Myocyte (in vitro differentiated cells): Measurements from ENCODE around the gene HDAC10. TPM values are rescaled to one million over a fixed set of nuclear protein-coding genes. Genes with fewer than 3 reads are reported as not detected.

Experiments
- DNase-seq: peaks from one replicate; pipeline ENCODE4 v3.0.0-alpha.2; 2012; ENCODE audit warnings: low read depth
- total RNA-seq: library from RNA; depleted of rRNA; stranded (reverse); fragments of >200 nt; gene quantifications from 2 replicates; pipeline ENCODE4 v1.2.3, GENCODE V29; 2014

HDAC10 gene
- total RNA-seq, 1 donor from 2014 or later, result 12.9 TPM

GRCh38 chr22:50257451-50258360 is 6.6 kb upstream of the HDAC10 start:
- DNase-seq, result no peak

- DNase-seq, result no peak
These were observed 6.0 kb upstream of the HDAC10 start for GRCh38 chr22:50257041-50257440.

- DNase-seq, result no peak
These were observed 5.3 kb upstream of the HDAC10 start for GRCh38 chr22:50256258-50256862.

GRCh38 chr22:50255607-50256006 is 4.5 kb upstream of the HDAC10 start:
- DNase-seq, result no peak

GRCh38 chr22:50255099-50255498 is 4.0 kb upstream of the HDAC10 start:
- DNase-seq, result no peak

GRCh38 chr22:50253941-50254340 is 2.9 kb upstream of the HDAC10 start:
- no peak for DNase-seq

GRCh38 chr22:50253046-50253915 is 2.2 kb upstream of the HDAC10 start:
- no peak for DNase-seq

GRCh38 chr22:50252082-50253045 is 1.3 kb upstream of the HDAC10 start:
- peak; percentile 74 for DNase-seq

GRCh38 chr22:50251477-50252081 is 514 bp upstream of the HDAC10 start:
- no peak for DNase-seq

GRCh38 chr22:50250249-50250554 is 863 bp downstream of the HDAC10 start:
- DNase-seq, result no peak

- no peak for DNase-seq
These were observed 1.5 kb downstream of the HDAC10 start for GRCh38 chr22:50249341-50250248.

- DNase-seq, result no peak
These were observed 2.6 kb downstream of the HDAC10 start for GRCh38 chr22:50248196-50249081.

- DNase-seq, result no peak
These were observed 3.3 kb downstream of the HDAC10 start for GRCh38 chr22:50247748-50248147.

- no peak for DNase-seq
These were observed 4.6 kb downstream of the HDAC10 start for GRCh38 chr22:50246242-50247175.

- DNase-seq, result no peak
These were observed 5.6 kb downstream of the HDAC10 start for GRCh38 chr22:50245214-50246072.
